ENCODE data around the gene COMT.
"Not testable (repeated sequence)": the region's sequence is repeated elsewhere in the genome, so short reads cannot be mapped to it uniquely, and the experiment has no call there.

COMT gene

GRCh38 chr22:19909350-19910179 lies 32.0 kb upstream of the COMT start:
- peak; percentile 74 for DNase-seq

- no peak for DNase-seq
Measured at GRCh38 chr22:19910180-19910744, 31.3 kb upstream of the COMT start.

GRCh38 chr22:19911540-19912270 lies 29.9 kb upstream of the COMT start:
- DNase-seq, result no peak

- no peak for DNase-seq
Measured at GRCh38 chr22:19912271-19912999, 29.1 kb upstream of the COMT start.

- DNase-seq, result no peak
Measured at GRCh38 chr22:19913337-19913936, 28.1 kb upstream of the COMT start.

GRCh38 chr22:19914201-19914943 lies 27.2 kb upstream of the COMT start:
- DNase-seq, result no peak

GRCh38 chr22:19915287-19915954 lies 26.2 kb upstream of the COMT start:
- no peak for DNase-seq

GRCh38 chr22:19916006-19916405 lies 25.6 kb upstream of the COMT start:
- no peak for DNase-seq

- DNase-seq, result no peak
Measured at GRCh38 chr22:19916941-19917340, 24.6 kb upstream of the COMT start.

- no peak for DNase-seq
Measured at GRCh38 chr22:19917389-19918138, 24.0 kb upstream of the COMT start.

GRCh38 chr22:19918332-19919106 lies 23.1 kb upstream of the COMT start:
- DNase-seq, result no peak

- no peak for DNase-seq
Measured at GRCh38 chr22:19919701-19920363, 21.7 kb upstream of the COMT start.

- no peak for DNase-seq
Measured at GRCh38 chr22:19921544-19922081, 20.0 kb upstream of the COMT start.

- no peak for DNase-seq
Measured at GRCh38 chr22:19923914-19924513, 17.6 kb upstream of the COMT start.

GRCh38 chr22:19926028-19926427 lies 15.5 kb upstream of the COMT start:
- not testable (repeated sequence) for DNase-seq

- DNase-seq, result no peak
Measured at GRCh38 chr22:19927696-19928095, 13.9 kb upstream of the COMT start.

GRCh38 chr22:19928207-19928606 lies 13.4 kb upstream of the COMT start:
- no peak for DNase-seq

All from fibroblast of skin of abdomen (primary cell).